ENCODE data around the gene ZNF785.
"Not testable (repeated sequence)": the region's sequence is repeated elsewhere in the genome, so short reads cannot be mapped to it uniquely, and the experiment has no call there.

Gene ZNF785

GRCh38 chr16:30585400-30586191 is at the start of gene ZNF785:
Gene ZNF785 (minus strand): TSS chr16:30585697. CDS start chr16:30585611, 86 bp downstream.
- peak; percentile 99 for ATAC-seq
- peak within 1 kb of the TSS; percentile 82 for H3K27ac Mint-ChIP-seq
- H3K4me3 Mint-ChIP-seq: peak within 1 kb of the TSS; percentile 87
- H3K36me3 Mint-ChIP-seq: peaks cover 16% of the 10 kb centered on the region
- no peaks in the 10 kb centered on the region for H3K27me3 Mint-ChIP-seq
- peaks cover 14% of the 10 kb centered on the region for H3K4me1 Mint-ChIP-seq
- no peaks in the 10 kb centered on the region for H3K9me3 Mint-ChIP-seq

GRCh38 chr16:30633526-30633925 is 48.0 kb upstream of the ZNF785 start:
- Mint-ChIP-seq H3K4me1 (peaks cover 22% of the 10 kb centered on the region), H3K9me3 (no peaks in the 10 kb centered on the region), H3K27ac (peak overlapping the region; percentile 94), H3K27me3 (no peaks in the 10 kb centered on the region), H3K36me3 (no peaks in the 10 kb centered on the region), H3K4me3 (peak overlapping the region; percentile 80)
- ATAC-seq: no peak

GRCh38 chr16:30632454-30632853 is 47.0 kb upstream of the ZNF785 start:
- not testable (repeated sequence) for H3K4me3 Mint-ChIP-seq

GRCh38 chr16:30628628-30629540 is 43.4 kb upstream of the ZNF785 start:
- H3K4me1 Mint-ChIP-seq: peaks cover 13% of the 10 kb centered on the region
- no peaks in the 10 kb centered on the region for H3K36me3 Mint-ChIP-seq
- H3K9me3 Mint-ChIP-seq: no peaks in the 10 kb centered on the region
- ATAC-seq: peak; percentile 84
- peaks cover 4% of the 10 kb centered on the region for H3K27me3 Mint-ChIP-seq
- H3K27ac Mint-ChIP-seq: peak overlapping the region; percentile 0
- peak overlapping the region; percentile 55 for H3K4me3 Mint-ChIP-seq

More at GRCh38 chr16:30632454-30632853, 47.0 kb upstream of the ZNF785 start:
- not testable (repeated sequence) for H3K9me3 Mint-ChIP-seq, ATAC-seq, H3K36me3 Mint-ChIP-seq, H3K27ac Mint-ChIP-seq, H3K27me3 Mint-ChIP-seq
- H3K4me1 Mint-ChIP-seq: peaks cover 24% of the 10 kb centered on the region

GRCh38 chr16:30626236-30626635 is 40.7 kb upstream of the ZNF785 start:
- no peak overlapping the region for H3K4me3 Mint-ChIP-seq

GRCh38 chr16:30623536-30624283 is 38.2 kb upstream of the ZNF785 start:
- Mint-ChIP-seq H3K36me3 (no peaks in the 10 kb centered on the region), H3K4me1 (peaks cover 3% of the 10 kb centered on the region), H3K27me3 (peaks cover 14% of the 10 kb centered on the region), H3K4me3 (no peak overlapping the region), H3K27ac (no peak overlapping the region), H3K9me3 (no peaks in the 10 kb centered on the region)
- ATAC-seq: no peak

More at GRCh38 chr16:30626236-30626635, 40.7 kb upstream of the ZNF785 start:
- Mint-ChIP-seq H3K27me3 (peaks cover 14% of the 10 kb centered on the region), H3K9me3 (no peaks in the 10 kb centered on the region), H3K4me1 (peaks cover 13% of the 10 kb centered on the region), H3K36me3 (no peaks in the 10 kb centered on the region), H3K27ac (no peak overlapping the region)
- no peak for ATAC-seq

- no peak overlapping the region for H3K27ac Mint-ChIP-seq
- no peak overlapping the region for H3K4me3 Mint-ChIP-seq
- H3K4me1 Mint-ChIP-seq: no peaks in the 10 kb centered on the region
- H3K27me3 Mint-ChIP-seq: peaks cover 14% of the 10 kb centered on the region
- H3K9me3 Mint-ChIP-seq: no peaks in the 10 kb centered on the region
- H3K36me3 Mint-ChIP-seq: no peaks in the 10 kb centered on the region
- no peak for ATAC-seq
Observed at GRCh38 chr16:30622455-30623032, 37.0 kb upstream of the ZNF785 start.

- Mint-ChIP-seq H3K4me3 (no peak overlapping the region), H3K4me1 (no peaks in the 10 kb centered on the region), H3K9me3 (no peaks in the 10 kb centered on the region), H3K36me3 (no peaks in the 10 kb centered on the region), H3K27me3 (peaks cover 14% of the 10 kb centered on the region), H3K27ac (no peak overlapping the region)
- ATAC-seq: no peak
Observed at GRCh38 chr16:30621765-30622164, 36.3 kb upstream of the ZNF785 start.

GRCh38 chr16:30620169-30620568 is 34.7 kb upstream of the ZNF785 start:
- H3K36me3 Mint-ChIP-seq: no peaks in the 10 kb centered on the region
- H3K4me3 Mint-ChIP-seq: no peak overlapping the region
- no peaks in the 10 kb centered on the region for H3K9me3 Mint-ChIP-seq
- no peak overlapping the region for H3K27ac Mint-ChIP-seq
- ATAC-seq: no peak
- peaks cover 14% of the 10 kb centered on the region for H3K27me3 Mint-ChIP-seq
- peaks cover 4% of the 10 kb centered on the region for H3K4me1 Mint-ChIP-seq

GRCh38 chr16:30619638-30620037 is 34.1 kb upstream of the ZNF785 start:
- no peak for ATAC-seq
- no peak overlapping the region for H3K4me3 Mint-ChIP-seq
- no peaks in the 10 kb centered on the region for H3K36me3 Mint-ChIP-seq
- peaks cover 4% of the 10 kb centered on the region for H3K4me1 Mint-ChIP-seq
- H3K27ac Mint-ChIP-seq: no peak overlapping the region
- H3K27me3 Mint-ChIP-seq: peaks cover 14% of the 10 kb centered on the region
- no peaks in the 10 kb centered on the region for H3K9me3 Mint-ChIP-seq

GRCh38 chr16:30619202-30619601 is 33.7 kb upstream of the ZNF785 start:
- no peak overlapping the region for H3K4me3 Mint-ChIP-seq
- H3K4me1 Mint-ChIP-seq: peaks cover 5% of the 10 kb centered on the region
- ATAC-seq: no peak
- H3K9me3 Mint-ChIP-seq: no peaks in the 10 kb centered on the region
- no peaks in the 10 kb centered on the region for H3K36me3 Mint-ChIP-seq
- H3K27me3 Mint-ChIP-seq: peaks cover 13% of the 10 kb centered on the region
- H3K27ac Mint-ChIP-seq: no peak overlapping the region

- Mint-ChIP-seq H3K27me3 (no peaks in the 10 kb centered on the region), H3K4me3 (no peak overlapping the region), H3K27ac (no peak overlapping the region), H3K9me3 (no peaks in the 10 kb centered on the region), H3K4me1 (peaks cover 15% of the 10 kb centered on the region), H3K36me3 (no peaks in the 10 kb centered on the region)
- ATAC-seq: peak; percentile 72
Observed at GRCh38 chr16:30615358-30616091, 30.0 kb upstream of the ZNF785 start.

- H3K9me3 Mint-ChIP-seq: no peaks in the 10 kb centered on the region
- peak within 1 kb of the TSS; percentile 92 for H3K27ac Mint-ChIP-seq
- peaks cover 27% of the 10 kb centered on the region for H3K4me1 Mint-ChIP-seq
Observed at GRCh38 chr16:30609926-30610839, 24.7 kb upstream of the ZNF785 start, which contains the start of gene ZNF689. Gene ZNF689 (minus strand): TSS chr16:30610389. CDS start chr16:30610041, 348 bp downstream.

More at GRCh38 chr16:30609926-30610839, 24.7 kb upstream of the ZNF785 start, which contains the start of gene ZNF689:
- Mint-ChIP-seq H3K27me3 (no peaks in the 10 kb centered on the region), H3K4me3 (peak within 1 kb of the TSS; percentile 90), H3K36me3 (peaks cover 19% of the 10 kb centered on the region)
- peak; percentile 96 for ATAC-seq

Measured in stimulated activated memory B cell treated with anti-CD40 and anti-IgM and Interleukin-4, amounts not matched to agents 10 μg/mL and 1 μg/mL and 100 μg/mL, for 72 hours (primary cell).